AML-193 (cell line): ENCODE data around the gene SNX22.

Experiments used
- DNase-seq, 2 experiments: peaks; one replicate each; lab custom pipeline; 2025; lab: John Stamatoyannopoulos, UW

The SNX22 gene

GRCh38 chr15:64134345-64134829 is 17.1 kb upstream of the SNX22 start:
- no peak for DNase-seq

- DNase-seq: no peak
Measured at GRCh38 chr15:64136347-64136746, 15.2 kb upstream of the SNX22 start.

GRCh38 chr15:64137226-64137833 is 14.2 kb upstream of the SNX22 start:
- DNase-seq: no peak

- no peak for DNase-seq
Measured at GRCh38 chr15:64138331-64138941, 13.1 kb upstream of the SNX22 start.

GRCh38 chr15:64141798-64142512 is 9.6 kb upstream of the SNX22 start:
- DNase-seq: no peak

- DNase-seq: no peak
Measured at GRCh38 chr15:64143276-64143675, 8.3 kb upstream of the SNX22 start.

- no peak for DNase-seq
Measured at GRCh38 chr15:64144192-64144564, 7.4 kb upstream of the SNX22 start.

- DNase-seq: no peak
Measured at GRCh38 chr15:64144565-64145281, 6.8 kb upstream of the SNX22 start.

- no peak for DNase-seq
Measured at GRCh38 chr15:64146041-64146440, 5.5 kb upstream of the SNX22 start.

GRCh38 chr15:64146520-64146884 is 5.0 kb upstream of the SNX22 start:
- no peak for DNase-seq

- DNase-seq: no peak
Measured at GRCh38 chr15:64146885-64147681, 4.4 kb upstream of the SNX22 start.

- DNase-seq: no peak
Measured at GRCh38 chr15:64148168-64148567, 3.4 kb upstream of the SNX22 start.

GRCh38 chr15:64148581-64148980 is 3.0 kb upstream of the SNX22 start:
- DNase-seq: no peak

- peak; percentile 34 to 41 for DNase-seq
Measured at GRCh38 chr15:64149424-64149823, 2.1 kb upstream of the SNX22 start.

- DNase-seq: no peak
Measured at GRCh38 chr15:64149893-64150578, 1.5 kb upstream of the SNX22 start.

- no peak for DNase-seq
Measured at GRCh38 chr15:64152507-64153387, 1.2 kb downstream of the SNX22 start.

- DNase-seq: peak; percentile 69 to 72
Measured at GRCh38 chr15:64153480-64154367, 2.2 kb downstream of the SNX22 start.

- no peak for DNase-seq
Measured at GRCh38 chr15:64155802-64156651, 4.5 kb downstream of the SNX22 start.
